ENCODE measurements around the gene ZSCAN18.

DNA sequence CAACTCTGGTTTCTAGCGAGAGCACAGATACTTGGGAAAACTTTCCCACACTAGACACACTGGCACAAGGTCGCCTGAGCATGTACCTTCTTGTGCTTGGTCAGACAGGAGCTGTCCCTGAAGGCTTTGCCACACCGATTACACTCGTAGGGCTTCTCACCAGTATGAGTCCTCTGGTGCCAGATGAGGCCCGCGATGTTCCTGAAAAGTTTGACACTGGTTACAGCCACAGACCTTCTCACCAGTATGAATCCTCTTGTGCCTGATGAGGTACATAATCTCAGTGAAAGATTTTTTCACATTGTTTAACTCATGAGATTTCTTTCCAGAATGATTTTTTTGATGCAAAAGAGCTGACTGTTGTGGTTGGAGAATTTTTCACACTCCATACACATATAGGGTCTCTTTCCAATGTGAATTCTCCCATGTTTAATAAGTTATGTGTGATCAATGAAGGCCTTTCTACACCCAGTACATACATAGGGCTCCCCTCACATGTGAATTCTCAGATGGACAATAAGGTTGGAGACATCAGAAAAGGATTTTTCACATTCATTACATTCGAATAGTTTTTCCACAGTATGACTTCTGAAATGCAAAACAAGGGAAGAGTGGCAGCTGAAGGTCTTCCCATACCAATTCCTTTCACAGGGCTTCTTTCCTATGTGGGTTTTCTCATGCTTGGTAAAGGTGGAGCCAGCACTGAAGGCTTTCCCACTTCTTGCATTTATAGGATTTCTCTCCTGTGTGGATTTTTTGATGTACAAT is 9.9 kb upstream of the ZSCAN18 start:
- TF ChIP-seq SPI1 (IDR thresholded peaks at IDR 0.05; ENCODE audit: borderline replicate concordance, low read depth) (no peak), CTCF (IDR thresholded peaks at IDR 0.05; ENCODE audit: insufficient read depth, low read length) (no peak), POLR2AphosphoS5 (IDR thresholded peaks at IDR 0.05; ENCODE audit: low read depth) (no peak), GABPA (IDR thresholded peaks at IDR 0.05; ENCODE audit: low read depth) (no peak), REST (IDR thresholded peaks at IDR 0.05; ENCODE audit: insufficient replicate concordance, low read depth) (no peak)
